Activated CD4-positive, alpha-beta memory T cell treated with anti-CD3 and anti-CD28 coated beads for 36 hours (primary cell): ENCODE data around the gene TYMP. TPM values are rescaled to one million over a fixed set of nuclear protein-coding genes. Genes with fewer than 3 reads are reported as not detected.
"Not testable (repeated sequence)": the region's sequence is repeated elsewhere in the genome, so short reads cannot be mapped to it uniquely, and the experiment has no call there.

Source experiments
- CTCF ChIA-PET: fragments of 350-600 bp; sonication (Branson Sonifier 250); formaldehyde crosslinking; loops from one replicate; lab custom pipeline; 2021; ENCODE audit warnings: antibody characterized with exemption, inconsistent platforms; lab: Charles Lee
- POLR2A ChIA-PET: fragments of 350-600 bp; sonication (Branson Sonifier 250); formaldehyde crosslinking; loops from one replicate; lab custom pipeline; 2021; ENCODE audit warnings: antibody characterized with exemption; lab: Charles Lee
- DNase-seq: peaks from one replicate; pipeline ENCODE4 v3.0.0-alpha.2; 2020
- H3K27ac Mint-ChIP-seq: one replicate; pipeline ENCODE4 v1.8.0; 2021; ENCODE audit warnings: mixed read lengths
- H3K27me3 Mint-ChIP-seq: one replicate; pipeline ENCODE4 v1.8.0; 2021; ENCODE audit warnings: mixed read lengths
- H3K36me3 Mint-ChIP-seq: one replicate; pipeline ENCODE4 v1.8.0; 2021; ENCODE audit warnings: mixed read lengths
- H3K4me1 Mint-ChIP-seq: one replicate; pipeline ENCODE4 v1.8.0; 2021; ENCODE audit warnings: low read depth, mixed read lengths
- H3K4me3 Mint-ChIP-seq: one replicate; pipeline ENCODE4 v1.8.0; 2021; ENCODE audit warnings: mild to moderate bottlenecking, mixed read lengths
- H3K9me3 Mint-ChIP-seq: one replicate; pipeline ENCODE4 v1.8.0; 2021; ENCODE audit warnings: mixed read lengths
- intact Hi-C: fragments of 100-400 bp; cut with micrococcal nuclease; formaldehyde crosslinking; loops from one replicate; pipeline ENCODE4 v1.15.1; 2023
- total RNA-seq, 2 experiments: library from RNA; stranded (reverse); gene quantifications; one replicate each; pipeline ENCODE4 v1.2.3, GENCODE V29; 2021

TYMP gene
- total RNA-seq, 2 experiments from 2014 or later: 64.7 to 65.6 TPM

DNA sequence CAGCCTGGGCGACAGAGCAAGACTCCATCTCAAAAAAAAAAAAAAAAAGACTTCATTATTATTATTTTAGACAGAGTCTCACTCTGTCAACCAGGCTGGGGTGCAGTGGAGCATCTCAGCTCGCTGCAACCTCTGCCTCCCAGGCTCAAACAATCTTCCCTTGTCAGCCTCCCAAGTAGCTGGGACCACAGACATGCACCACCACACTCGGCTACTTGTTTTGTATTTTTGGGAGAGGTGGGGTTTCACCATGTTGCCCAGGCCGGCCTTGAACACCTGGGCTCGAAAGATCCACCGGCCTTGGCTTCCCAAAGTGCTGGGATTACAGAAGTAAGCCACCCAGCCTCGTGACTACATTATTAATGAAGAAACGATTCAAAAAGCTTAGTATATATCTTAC lies 5.3 kb upstream of the TYMP start:
- peaks cover 60% of the 10 kb centered on the region for H3K4me1 Mint-ChIP-seq
- H3K4me3 Mint-ChIP-seq: no peak overlapping the region
- H3K27ac Mint-ChIP-seq: peak overlapping the region; percentile 42
- H3K36me3 Mint-ChIP-seq: peaks cover 5% of the 10 kb centered on the region
- ChIA-PET CTCF (interaction anchor here (1.4 to 1.5 kb wide), 2 partner anchors 10 to 86 kb away, joined by 3 to 7 read pairs; partner anchors contain the start of gene KLHDC7B), POLR2A (interaction anchor here (0.6 to 9.9 kb wide), 5 partner anchors 8 to 291 kb away, joined by 3 to 139 read pairs (median 3); partner anchors contain the start of genes LMF2, NCAPH2, SCO2 and SYCE3)
- no peak for DNase-seq
- no peaks in the 10 kb centered on the region for H3K27me3 Mint-ChIP-seq
- no peaks in the 10 kb centered on the region for H3K9me3 Mint-ChIP-seq
- intact Hi-C loops: loop anchor here (10.0 kb wide), 1 partner anchor 600 kb away; no protein-coding TSS in a partner anchor

DNA sequence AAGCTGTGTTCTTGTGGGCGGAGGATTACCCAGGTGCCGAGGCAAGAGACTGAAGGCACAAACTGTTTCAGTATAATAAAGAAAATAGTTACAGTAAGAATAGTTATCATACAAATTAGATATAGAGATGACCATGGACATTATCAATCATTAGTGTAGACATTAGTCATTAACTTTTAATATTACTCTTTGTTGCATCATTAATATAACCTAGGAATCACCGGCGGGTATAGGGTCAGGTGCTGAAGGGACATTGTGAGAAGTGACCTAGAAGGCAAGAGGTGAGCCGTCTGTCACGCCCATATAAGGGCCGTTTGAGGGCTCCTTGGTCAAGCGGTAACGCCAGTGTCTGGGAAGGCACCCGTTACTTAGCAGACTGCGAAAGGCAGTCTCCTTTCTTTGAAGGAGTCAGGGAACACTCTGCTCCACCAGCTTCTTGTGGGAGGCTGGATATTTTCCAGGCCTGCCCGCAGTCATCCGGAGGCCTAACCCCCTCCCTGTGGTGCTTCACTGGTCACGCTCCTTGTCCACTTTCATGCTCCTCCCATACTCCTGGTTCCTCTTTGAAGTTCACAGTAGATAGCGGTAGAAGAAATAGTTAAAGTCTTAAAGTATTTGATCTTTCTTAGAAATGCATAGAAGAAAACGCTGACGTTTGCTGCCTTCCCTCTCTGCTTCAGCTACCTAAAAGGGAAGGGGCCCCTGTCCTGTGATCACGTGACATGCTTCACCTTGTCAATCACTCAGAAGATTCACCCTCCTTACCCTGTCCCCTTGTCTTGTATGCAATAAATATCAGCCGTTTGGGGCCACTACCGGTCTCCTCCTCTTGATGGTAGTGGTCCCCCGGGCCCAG lies 4.3 kb upstream of the TYMP start:
- DNase-seq: peak; percentile 38
- not testable (repeated sequence) for H3K36me3 Mint-ChIP-seq, H3K9me3 Mint-ChIP-seq, H3K27me3 Mint-ChIP-seq
- H3K27ac Mint-ChIP-seq: peak overlapping the region; percentile 99
- intact Hi-C loops: loop anchor here (10.0 kb wide), 1 partner anchor 599 kb away; no protein-coding TSS in a partner anchor
- ChIA-PET POLR2A (interaction anchor here (0.6 to 9.9 kb wide), 5 partner anchors 7 to 290 kb away, joined by 3 to 139 read pairs (median 9); partner anchors contain the start of genes SCO2, SYCE3 and TYMP), CTCF (interaction anchor here (1.4 kb wide), 1 partner anchor 87 kb away, joined by 3 read pairs; no protein-coding TSS in a partner anchor)
- peak overlapping the region; percentile 43 for H3K4me3 Mint-ChIP-seq
- peaks cover 53% of the 10 kb centered on the region for H3K4me1 Mint-ChIP-seq

DNA sequence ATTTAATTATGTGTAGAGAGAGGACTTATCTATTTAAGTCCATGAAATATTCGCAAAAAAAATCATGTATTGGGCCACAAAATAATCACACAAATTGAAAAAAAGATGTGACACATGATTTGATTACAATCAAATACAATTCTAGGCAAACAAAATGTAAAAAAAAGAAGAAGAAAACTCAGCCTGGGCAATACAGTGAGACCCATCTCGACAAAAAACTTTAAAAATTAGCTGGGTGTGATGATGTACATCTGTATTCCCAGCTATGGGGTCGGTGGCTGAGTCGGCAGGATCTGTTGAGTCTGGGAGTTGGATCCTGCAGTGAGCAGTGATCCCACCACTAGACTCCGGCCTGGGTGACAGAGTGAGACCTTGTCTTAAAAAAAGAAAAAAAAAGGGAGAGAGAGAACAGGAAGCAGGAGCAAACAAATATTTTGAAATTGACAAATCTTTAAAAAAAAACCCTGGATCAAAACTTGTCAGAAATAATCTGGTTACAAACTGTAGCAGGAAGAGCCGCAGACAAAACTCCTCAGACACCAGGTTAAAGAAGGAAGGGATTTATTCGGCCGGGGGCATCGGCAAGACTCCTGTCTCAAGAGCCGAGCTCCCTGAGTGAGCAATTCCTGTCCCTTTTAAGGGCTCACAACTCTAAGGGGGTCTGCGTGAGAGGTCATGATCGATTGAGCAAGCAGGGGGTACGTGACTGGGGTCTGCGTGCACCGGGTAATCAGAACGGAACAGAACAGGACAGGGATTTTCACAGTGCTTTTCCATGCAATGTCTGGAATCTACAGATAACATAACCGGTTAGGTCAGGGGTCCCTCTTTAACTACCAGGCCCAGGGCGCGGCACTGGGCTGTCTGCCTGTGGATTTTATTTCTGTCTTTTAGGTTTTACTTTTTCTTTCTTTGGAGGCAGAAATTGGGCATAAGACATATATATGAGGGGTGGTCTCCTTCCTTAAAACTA lies 3.3 kb upstream of the TYMP start:
- intact Hi-C loops: loop anchor here (10.0 kb wide), 1 partner anchor 598 kb away; no protein-coding TSS in a partner anchor
- Mint-ChIP-seq H3K36me3 (peaks cover 14% of the 10 kb centered on the region), H3K9me3 (no peaks in the 10 kb centered on the region), H3K27ac (peak overlapping the region; percentile 99), H3K27me3 (no peaks in the 10 kb centered on the region), H3K4me1 (peaks cover 57% of the 10 kb centered on the region), H3K4me3 (peak overlapping the region; percentile 92)
- ChIA-PET POLR2A (interaction anchor here (1.0 to 9.9 kb wide), 6 partner anchors 6 to 88 kb away, joined by 3 to 139 read pairs (median 9); partner anchors contain the start of genes CHKB, KLHDC7B, SCO2 and TYMP), CTCF (interaction anchor here (2.1 kb wide), 2 partner anchors 30 to 88 kb away, joined by 7 to 17 read pairs; partner anchors contain the start of gene SYCE3)
- no peak for DNase-seq

DNA sequence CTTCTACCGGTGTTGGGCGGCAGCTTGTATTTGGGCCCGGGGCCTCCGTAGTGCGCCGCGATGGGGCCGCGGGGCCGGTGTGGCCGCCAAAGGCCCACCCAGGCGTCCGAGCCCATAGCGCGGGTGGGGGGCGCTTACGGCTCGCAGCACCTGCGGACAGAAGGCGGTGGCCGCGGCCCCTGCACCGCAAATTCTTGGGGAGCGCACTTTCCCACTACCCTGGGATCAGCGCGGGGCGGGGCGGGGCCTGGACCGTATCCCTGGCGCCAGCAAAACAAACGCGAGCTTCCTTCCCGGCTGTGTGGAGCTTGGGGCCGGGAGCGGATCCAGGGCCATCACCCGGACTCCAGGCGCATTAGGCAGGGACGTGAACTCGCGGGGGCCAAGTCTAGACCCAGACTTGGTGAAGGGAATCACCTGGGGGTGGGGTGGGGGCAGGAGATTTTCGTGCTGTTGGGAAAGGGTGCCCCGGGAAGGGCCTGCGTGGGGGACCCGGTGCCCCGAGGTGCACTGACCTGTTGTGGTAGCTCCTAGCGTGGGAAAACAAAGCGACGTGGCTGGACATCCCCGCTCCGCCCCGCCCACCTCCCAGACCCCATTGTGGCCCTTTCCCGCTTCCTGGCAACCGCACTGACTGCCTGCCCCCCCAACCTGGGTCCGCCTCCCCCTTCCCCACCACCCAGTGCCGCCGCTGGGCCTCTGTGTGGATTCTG lies 2.3 kb upstream of the TYMP start:
- H3K36me3 Mint-ChIP-seq: peaks cover 22% of the 10 kb centered on the region
- intact Hi-C loops: loop anchor here (1.0 to 10.0 kb wide), 6 partner anchors 7 to 597 kb away; partner anchors contain the start of genes CHKB, KLHDC7B and SYCE3

DNA sequence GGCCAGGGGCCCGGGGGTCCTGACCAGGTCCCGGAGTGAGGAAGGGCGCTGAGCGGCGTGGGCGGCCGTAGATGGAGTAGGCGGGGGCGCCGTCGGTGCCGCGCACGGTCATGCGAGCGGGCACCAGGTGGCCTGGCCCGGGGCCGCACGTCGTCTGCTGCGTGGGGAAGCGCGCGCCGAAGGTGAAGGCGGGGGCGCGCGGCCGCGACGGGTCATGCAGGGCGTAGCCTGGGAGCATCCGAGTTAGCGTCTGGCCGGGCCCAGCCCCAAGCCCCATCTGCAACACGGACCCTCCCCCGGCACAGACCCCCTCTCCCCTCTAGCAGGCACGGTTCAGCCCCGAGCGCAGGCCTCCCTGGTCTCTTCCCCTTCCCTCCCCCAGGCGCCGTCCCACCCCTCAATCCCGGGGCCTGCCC lies 1.7 kb upstream of the TYMP start:
- Mint-ChIP-seq H3K36me3 (peaks cover 26% of the 10 kb centered on the region), H3K4me3 (peak overlapping the region; percentile 92), H3K27ac (peak overlapping the region; percentile 99), H3K9me3 (no peaks in the 10 kb centered on the region), H3K27me3 (no peaks in the 10 kb centered on the region), H3K4me1 (peaks cover 59% of the 10 kb centered on the region)
- intact Hi-C loops: loop anchor here (1.0 to 10.0 kb wide), 6 partner anchors 8 to 597 kb away; partner anchors contain the start of genes CHKB, KLHDC7B and SYCE3
- ChIA-PET POLR2A (interaction anchor here (1.3 to 2.4 kb wide), 5 partner anchors 9 to 90 kb away, joined by 6 to 29 read pairs (median 9); partner anchors contain the start of genes KLHDC7B and SYCE3), CTCF (interaction anchor here (2.1 kb wide), 2 partner anchors 31 to 89 kb away, joined by 7 to 17 read pairs; partner anchors contain the start of gene SYCE3)
- DNase-seq: peak; percentile 87

More for the DNA sequence above, 2.3 kb upstream of the TYMP start:
- no peaks in the 10 kb centered on the region for H3K9me3 Mint-ChIP-seq
- DNase-seq: peak; percentile 44
- peaks cover 58% of the 10 kb centered on the region for H3K4me1 Mint-ChIP-seq
- peak overlapping the region; percentile 99 for H3K27ac Mint-ChIP-seq
- ChIA-PET CTCF (interaction anchor here (0.6 to 2.1 kb wide), 3 partner anchors 9 to 89 kb away, joined by 3 to 17 read pairs (median 7); partner anchors contain the start of gene SYCE3), POLR2A (interaction anchor here (1.0 to 2.4 kb wide), 6 partner anchors 9 to 89 kb away, joined by 3 to 29 read pairs (median 9); partner anchors contain the start of genes CHKB, KLHDC7B and SYCE3)
- H3K27me3 Mint-ChIP-seq: no peaks in the 10 kb centered on the region
- H3K4me3 Mint-ChIP-seq: peak overlapping the region; percentile 92

DNA sequence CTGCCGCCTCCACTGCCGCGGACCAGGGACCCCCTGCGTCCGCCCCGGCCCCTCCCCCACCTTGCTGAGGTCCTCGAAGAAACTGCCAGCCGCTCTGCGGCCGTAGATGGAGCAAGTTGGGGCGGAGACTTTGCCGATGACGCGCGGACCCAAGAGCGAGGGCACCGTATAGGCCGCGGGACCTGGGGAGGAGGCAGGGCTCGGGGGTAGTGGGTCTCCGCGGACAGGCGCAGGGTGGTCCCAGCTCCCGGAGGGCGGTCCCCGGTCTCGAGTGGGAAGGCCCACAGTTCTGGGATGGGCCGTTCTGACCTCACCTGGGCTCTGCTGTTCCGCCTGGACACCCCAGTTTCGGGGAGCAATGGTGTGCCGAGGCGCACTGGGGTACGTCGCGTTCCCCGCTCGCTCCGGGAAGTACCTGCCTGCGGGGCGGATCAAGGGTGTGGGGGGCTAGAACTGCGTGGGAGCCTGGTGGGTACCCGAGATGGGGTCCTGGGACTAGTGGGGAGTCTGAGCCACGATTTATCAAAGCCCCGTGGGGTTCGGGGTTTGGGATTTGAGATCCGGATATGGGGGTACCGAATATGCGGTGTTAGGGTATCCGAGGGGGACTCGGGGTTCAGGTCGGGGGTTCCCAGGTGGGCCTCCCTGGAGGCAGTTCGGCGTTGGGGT lies 1.2 kb upstream of the TYMP start:
- peaks cover 26% of the 10 kb centered on the region for H3K36me3 Mint-ChIP-seq
- peak overlapping the region; percentile 92 for H3K4me3 Mint-ChIP-seq
- H3K27ac Mint-ChIP-seq: peak overlapping the region; percentile 99
- H3K27me3 Mint-ChIP-seq: no peaks in the 10 kb centered on the region
- intact Hi-C loops: loop anchor here (1.0 to 10.0 kb wide), 6 partner anchors 8 to 596 kb away; partner anchors contain the start of genes CHKB, KLHDC7B and SYCE3
- POLR2A ChIA-PET: interaction anchor here (0.6 to 2.4 kb wide), 6 partner anchors 10 to 90 kb away, joined by 3 to 29 read pairs (median 9); partner anchors contain the start of genes KLHDC7B and SYCE3
- H3K4me1 Mint-ChIP-seq: peaks cover 54% of the 10 kb centered on the region
- DNase-seq: peak; percentile 92
- H3K9me3 Mint-ChIP-seq: no peaks in the 10 kb centered on the region
- CTCF ChIA-PET: interaction anchor here (2.1 kb wide), 2 partner anchors 32 to 90 kb away, joined by 7 to 17 read pairs; partner anchors contain the start of gene SYCE3

DNA sequence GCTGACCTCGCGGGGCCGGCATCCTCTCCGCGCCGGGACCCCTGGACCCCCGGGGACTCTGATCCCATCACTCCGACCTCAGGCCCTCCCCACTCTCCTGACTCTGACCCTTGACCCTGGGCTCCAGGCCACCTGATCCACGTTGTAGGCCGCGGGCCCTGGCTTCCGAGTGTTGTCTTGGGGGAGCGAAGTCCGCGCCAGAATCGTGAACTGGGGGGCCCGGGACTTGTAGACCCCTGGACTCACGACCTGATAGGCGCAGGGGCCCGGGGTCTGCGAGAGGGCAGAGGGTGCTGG lies 716 bp upstream of the TYMP start:
- H3K27me3 Mint-ChIP-seq: no peaks in the 10 kb centered on the region
- peak overlapping the region; percentile 99 for H3K27ac Mint-ChIP-seq
- intact Hi-C loops: loop anchor here (2.0 to 10.0 kb wide), 3 partner anchors 14 to 596 kb away; partner anchors contain the start of genes CHKB and KLHDC7B
- ChIA-PET POLR2A (interaction anchor here (0.6 to 2.4 kb wide), 3 partner anchors 10 to 32 kb away, joined by 3 to 29 read pairs (median 6); partner anchors contain the start of gene SYCE3), CTCF (no interaction called here)
- DNase-seq: no peak
- H3K4me3 Mint-ChIP-seq: peak overlapping the region; percentile 92
- no peaks in the 10 kb centered on the region for H3K9me3 Mint-ChIP-seq
- H3K36me3 Mint-ChIP-seq: peaks cover 26% of the 10 kb centered on the region
- H3K4me1 Mint-ChIP-seq: peaks cover 52% of the 10 kb centered on the region

DNA sequence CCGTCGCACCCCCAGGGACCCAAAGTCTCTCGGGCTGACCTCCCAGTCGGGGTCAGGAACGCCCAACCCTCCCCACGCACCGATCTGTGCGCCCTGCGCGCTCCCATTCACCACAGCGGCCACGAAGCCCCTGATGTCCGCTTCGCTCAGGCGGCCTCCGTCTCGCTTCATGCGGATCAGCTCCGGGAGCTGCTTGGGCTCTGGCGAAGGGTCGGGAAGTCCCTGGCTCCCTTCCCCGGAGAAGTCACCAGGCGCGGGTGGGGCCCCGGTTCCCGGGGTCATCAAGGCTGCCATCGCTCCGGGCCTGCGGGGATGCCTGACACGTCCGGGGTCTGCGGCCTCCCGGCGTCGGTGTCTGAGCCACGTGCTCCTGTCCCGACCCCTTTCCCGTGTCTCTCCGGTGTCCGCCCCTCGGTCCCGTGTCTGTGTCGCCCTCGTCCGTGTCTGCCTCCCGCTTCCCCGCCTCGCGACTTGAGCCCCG lies 356 bp downstream of the TYMP start:
- Mint-ChIP-seq H3K9me3 (no peaks in the 10 kb centered on the region), H3K27ac (peak overlapping the region; percentile 95), H3K4me3 (peak overlapping the region; percentile 81), H3K36me3 (peaks cover 31% of the 10 kb centered on the region), H3K4me1 (peaks cover 52% of the 10 kb centered on the region), H3K27me3 (no peaks in the 10 kb centered on the region)
- ChIA-PET POLR2A (interaction anchor here (1.0 to 6.7 kb wide), 5 partner anchors 9 to 92 kb away, joined by 4 to 139 read pairs (median 49); partner anchors contain the start of genes CHKB, KLHDC7B and SYCE3), CTCF (interaction anchor here (1.0 to 6.5 kb wide), 7 partner anchors 10 to 91 kb away, joined by 3 to 102 read pairs (median 9); partner anchors contain the start of genes LMF2, NCAPH2 and SYCE3)
- intact Hi-C loops: loop anchor here (5.0 kb wide), 1 partner anchor 337 kb away; no protein-coding TSS in a partner anchor
- DNase-seq: no peak

DNA sequence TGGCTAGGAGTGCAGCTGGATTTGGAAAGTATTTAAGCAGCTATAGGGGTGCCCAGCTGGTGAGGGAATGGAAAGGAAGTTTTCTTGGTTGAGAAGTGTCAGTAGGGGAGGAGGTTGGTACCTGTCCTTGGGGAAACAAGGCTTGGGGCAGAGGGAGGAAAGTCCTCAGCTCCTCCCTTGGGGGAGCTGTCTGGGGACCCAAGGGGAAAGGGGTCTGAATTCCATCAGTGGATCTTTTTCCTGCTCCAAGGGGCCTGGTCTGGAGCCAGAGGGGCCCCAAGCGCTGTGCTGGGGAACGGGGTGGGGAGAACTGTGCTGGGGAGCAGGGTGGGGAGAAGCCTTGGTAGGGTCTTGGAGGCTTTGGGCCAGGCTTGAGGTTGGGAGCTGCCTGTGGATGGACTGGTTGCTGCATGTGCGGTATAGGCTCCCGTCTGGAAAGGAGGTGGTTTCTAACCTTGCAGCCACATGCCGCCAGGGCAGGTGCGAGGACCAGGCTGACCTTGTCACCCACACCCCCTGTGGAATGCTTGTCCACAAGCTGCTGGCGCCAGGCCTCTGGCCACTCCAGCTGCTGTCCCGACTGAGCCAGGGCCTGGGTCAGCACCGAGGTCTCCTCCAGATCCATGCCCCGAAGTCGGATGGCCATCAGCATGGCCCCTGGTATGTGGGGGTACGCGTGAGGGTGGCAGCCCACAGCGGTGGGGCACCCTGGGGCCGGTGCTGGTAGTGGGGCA lies 963 bp downstream of the TYMP start:
- Mint-ChIP-seq H3K4me3 (peak overlapping the region; percentile 81), H3K4me1 (peaks cover 50% of the 10 kb centered on the region), H3K9me3 (no peaks in the 10 kb centered on the region), H3K27ac (peak overlapping the region; percentile 95), H3K36me3 (peaks cover 33% of the 10 kb centered on the region), H3K27me3 (no peaks in the 10 kb centered on the region)
- CTCF ChIA-PET: interaction anchor here (1.3 to 6.5 kb wide), 6 partner anchors 10 to 92 kb away, joined by 3 to 102 read pairs (median 10); partner anchors contain the start of genes LMF2, NCAPH2 and SYCE3
- intact Hi-C loops: loop anchor here (5.0 kb wide), 1 partner anchor 337 kb away; no protein-coding TSS in a partner anchor
- POLR2A ChIA-PET: interaction anchor here (1.1 to 6.7 kb wide), 5 partner anchors 10 to 92 kb away, joined by 4 to 139 read pairs (median 49); partner anchors contain the start of genes CHKB, KLHDC7B and SYCE3
- no peak for DNase-seq
